Endothelial cell of umbilical vein (primary cell): ENCODE measurements around the gene RABEP2. TPM values are rescaled to one million over a fixed set of nuclear protein-coding genes. Genes with fewer than 3 reads are reported as not detected.

Source experiments
- BruUV-seq: library from RNA; stranded (reverse); fragments of 400-500 nt; replicated peaks from 2 replicates; lab custom pipeline; 2021; lab: Mats Ljungman, UMichigan
- CTCF ChIA-PET: fragments of 300-600, 350-600 bp; sonication (Branson Sonifier 250); formaldehyde crosslinking; loops from one replicate; lab custom pipeline; 2021; ENCODE audit warnings: antibody characterized with exemption, inconsistent platforms; lab: Charles Lee
- POLR2A ChIA-PET: fragments of 300-600, 350-600 bp; sonication (Branson Sonifier 250); formaldehyde crosslinking; loops from one replicate; lab custom pipeline; 2021; ENCODE audit warnings: antibody characterized with exemption, inconsistent platforms; lab: Charles Lee
- DNase-seq: peaks from one replicate; pipeline ENCODE4 v3.0.0-alpha.2; 2011; ENCODE audit warnings: low read depth, low spot score
- FAIRE-seq: peaks from 2 replicates; lab custom pipeline; 2011; peaks lifted over from hg19 to GRCh38; lab: Jason Lieb, UNC
- H2AFZ ChIP-seq: 2 replicates; pipeline ENCODE4 v1.6.0; 2012; ENCODE audit warnings: low read depth, low read length, control low read depth, inconsistent platforms
- H3K27ac ChIP-seq: 2 replicates; pipeline ENCODE4 v1.5.1; 2011; ENCODE audit warnings: low read depth, mild to moderate bottlenecking, control low read depth, low read length, moderate library complexity; ENCODE audit not compliant: insufficient read depth
- H3K27me3 ChIP-seq, 2 experiments: 2 replicates each; pipeline versions ENCODE4 v1.6.0 to v1.6.1; 2011; ENCODE audit warnings: low read length in 2 of 2, mixed read lengths in 1 of 2; ENCODE audit not compliant: control insufficient read depth in 2 of 2, insufficient read depth in 2 of 2
- H3K36me3 ChIP-seq, 2 experiments: 2 replicates in 1 of 2; 3 replicates in 1 of 2; pipeline ENCODE4 v1.5.1; 2011; ENCODE audit warnings: low read length in 2 of 2, mild to moderate bottlenecking in 1 of 2, moderate library complexity in 1 of 2; ENCODE audit not compliant: control insufficient read depth in 2 of 2, insufficient read depth in 2 of 2; ENCODE audit errors: extremely low read depth in 1 of 2
- H3K4me1 ChIP-seq: 3 replicates; pipeline ENCODE4 v1.5.1; 2011; ENCODE audit warnings: mild to moderate bottlenecking, low read length; ENCODE audit not compliant: control insufficient read depth, insufficient read depth; ENCODE audit errors: extremely low read depth
- H3K4me2 ChIP-seq: 2 replicates; pipeline ENCODE4 v1.6.1; 2011; ENCODE audit warnings: low read length, control low read depth, mixed read lengths; ENCODE audit not compliant: insufficient read depth
- H3K4me3 ChIP-seq, 3 experiments: fragments of 200-600 bp in 1 of 3; sonication (generic), shearing (Covaris generic) in 1 of 3; replicated peaks in 1 of 3; 2 replicates each; pipeline ENCODE4 v1.5.1; 2011 to 2016; ENCODE audit warnings: control low read depth in 3 of 3, low read length in 3 of 3, mild to moderate bottlenecking in 2 of 3, inconsistent platforms in 1 of 3, low read depth in 1 of 3, moderate library complexity in 1 of 3; ENCODE audit not compliant: insufficient read depth in 1 of 3
- H3K79me2 ChIP-seq: 2 replicates; pipeline ENCODE4 v1.6.0; 2012; ENCODE audit warnings: low read length, inconsistent platforms; ENCODE audit not compliant: control insufficient read depth, insufficient read depth
- H3K9ac ChIP-seq: replicated peaks from 2 replicates; pipeline ENCODE3; 2011; ENCODE audit warnings: low read length, control low read depth; ENCODE audit not compliant: insufficient read depth; ENCODE audit errors: extremely low read depth
- H3K9me1 ChIP-seq: replicated peaks from 3 replicates; pipeline ENCODE4 v1.6.0; 2011; ENCODE audit warnings: mild to moderate bottlenecking, low read length; ENCODE audit not compliant: control insufficient read depth, insufficient read depth; ENCODE audit errors: extremely low read depth
- H3K9me3 ChIP-seq: replicated peaks from 2 replicates; pipeline ENCODE4 v1.5.1; 2012; ENCODE audit warnings: low read length, inconsistent platforms; ENCODE audit not compliant: control insufficient read depth, insufficient read depth
- H4K20me1 ChIP-seq: replicated peaks from 2 replicates; pipeline ENCODE3; 2011; ENCODE audit warnings: mild to moderate bottlenecking, low read length; ENCODE audit not compliant: control insufficient read depth, insufficient read depth; ENCODE audit errors: extremely low read depth
- EZH2 ChIP-seq: IDR thresholded peaks from 2 replicates; pipeline ENCODE4 v1.6.1; 2012; ENCODE audit warnings: borderline replicate concordance, low read depth, mild to moderate bottlenecking, moderate library complexity, low read length, inconsistent platforms; ENCODE audit not compliant: severe bottlenecking
- FOS ChIP-seq: IDR thresholded peaks from 2 replicates; pipeline ENCODE4 v1.6.1; 2011; ENCODE audit warnings: mild to moderate bottlenecking, low read length, moderate library complexity, borderline replicate concordance; ENCODE audit not compliant: insufficient read depth
- GATA2 ChIP-seq: IDR thresholded peaks from 2 replicates; pipeline ENCODE4 v1.7.0; 2011; ENCODE audit warnings: low read depth, mild to moderate bottlenecking, moderate library complexity, mixed read lengths, low read length; ENCODE audit not compliant: insufficient read length, insufficient read depth
- JUN ChIP-seq: IDR thresholded peaks from 2 replicates; pipeline ENCODE4 v1.6.1; 2011; ENCODE audit warnings: borderline replicate concordance, low read depth; ENCODE audit not compliant: insufficient read length, insufficient read depth
- MYC ChIP-seq: IDR thresholded peaks from one replicate; pipeline ENCODE4 v1.6.1; 2011; ENCODE audit warnings: mild to moderate bottlenecking, low read depth, low read length
- POLR2A ChIP-seq: IDR thresholded peaks from 2 replicates; pipeline ENCODE4 v1.6.1; 2012; ENCODE audit warnings: low read depth, mild to moderate bottlenecking, control low read depth, low read length
- POLR2AphosphoS5 ChIP-seq: IDR thresholded peaks from 2 replicates; pipeline ENCODE4 v1.6.1; 2012; ENCODE audit warnings: low read depth, mild to moderate bottlenecking, control low read depth, low read length, moderate library complexity; ENCODE audit not compliant: insufficient read depth
- dilution Hi-C: fragments of 300-500 bp; cut with MboI; formaldehyde crosslinking; loops from one replicate; pipeline ENCODE4 v1.15.0; 2019; ENCODE audit warnings: low sequenced_read_pairs; ENCODE audit not compliant: extremely low pct_ligation_motif_present
- intact Hi-C: fragments of 100-400 bp; cut with micrococcal nuclease; formaldehyde crosslinking; loops from one replicate; pipeline ENCODE4 v1.10.0; 2022
- polyA plus RNA-seq, 4 experiments: library from polyadenylated mRNA; depleted of rRNA in 3 of 4; stranded (reverse) in 3 of 4; unstranded in 1 of 4; fragments of >200 nt; gene quantifications; 2 replicates each; pipeline versions ENCODE4 v1.2.1 to v1.2.3, GENCODE V29; 2011 to 2012; ENCODE audit warnings: missing spikeins in 1 of 4
- total RNA-seq: library from RNA; stranded (reverse); gene quantifications from 2 replicates; pipeline ENCODE4 v1.2.3, GENCODE V29; 2021
- TF ChIP-seq, protein P1 (sequence below), 2 donors: IDR thresholded peaks; 1 replicate in 1 of 2; 2 replicates in 1 of 2; pipeline ENCODE4 v1.5.1; 2011; ENCODE audit warnings: low read length in 2 of 2, mild to moderate bottlenecking in 2 of 2, moderate library complexity in 2 of 2, control low read depth in 1 of 2, inconsistent platforms in 1 of 2, low read depth in 1 of 2; ENCODE audit not compliant: insufficient read depth in 1 of 2; ENCODE audit errors: extremely low read depth in 1 of 2
- TF ChIP-seq, protein P2 (sequence below): IDR thresholded peaks from 2 replicates; pipeline ENCODE4 v1.6.1; 2011; ENCODE audit not compliant: insufficient read depth, insufficient read length

The RABEP2 gene
- total and polyA plus RNA-seq, 2 donors (not counting 3 experiments of a cell fraction or from before 2014, with no cell fraction given): 25.9 to 37.4 TPM

DNA sequence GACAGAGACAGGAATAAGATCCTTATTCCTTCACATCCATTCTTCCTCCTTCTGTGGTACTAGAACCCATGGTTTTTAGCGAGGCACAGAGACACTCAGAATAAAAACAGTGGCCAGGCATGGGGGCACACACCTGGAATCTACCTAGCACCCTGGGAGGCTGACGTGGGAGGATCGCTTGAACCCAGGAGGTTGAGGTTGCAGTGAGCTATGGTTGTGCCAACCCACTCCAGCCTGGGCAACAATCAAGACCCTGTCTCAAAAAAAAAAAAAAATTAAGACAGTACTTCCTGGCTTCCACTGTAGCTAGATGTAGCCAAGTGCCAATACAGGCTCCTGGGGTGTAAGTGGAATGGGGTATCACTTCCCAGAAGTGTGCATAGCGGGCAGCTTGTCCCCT is 42.1 kb upstream of the RABEP2 start:
- TF ChIP-seq JUN: no peak
- TF ChIP-seq EZH2: no peak
- TF ChIP-seq, protein P1, sequence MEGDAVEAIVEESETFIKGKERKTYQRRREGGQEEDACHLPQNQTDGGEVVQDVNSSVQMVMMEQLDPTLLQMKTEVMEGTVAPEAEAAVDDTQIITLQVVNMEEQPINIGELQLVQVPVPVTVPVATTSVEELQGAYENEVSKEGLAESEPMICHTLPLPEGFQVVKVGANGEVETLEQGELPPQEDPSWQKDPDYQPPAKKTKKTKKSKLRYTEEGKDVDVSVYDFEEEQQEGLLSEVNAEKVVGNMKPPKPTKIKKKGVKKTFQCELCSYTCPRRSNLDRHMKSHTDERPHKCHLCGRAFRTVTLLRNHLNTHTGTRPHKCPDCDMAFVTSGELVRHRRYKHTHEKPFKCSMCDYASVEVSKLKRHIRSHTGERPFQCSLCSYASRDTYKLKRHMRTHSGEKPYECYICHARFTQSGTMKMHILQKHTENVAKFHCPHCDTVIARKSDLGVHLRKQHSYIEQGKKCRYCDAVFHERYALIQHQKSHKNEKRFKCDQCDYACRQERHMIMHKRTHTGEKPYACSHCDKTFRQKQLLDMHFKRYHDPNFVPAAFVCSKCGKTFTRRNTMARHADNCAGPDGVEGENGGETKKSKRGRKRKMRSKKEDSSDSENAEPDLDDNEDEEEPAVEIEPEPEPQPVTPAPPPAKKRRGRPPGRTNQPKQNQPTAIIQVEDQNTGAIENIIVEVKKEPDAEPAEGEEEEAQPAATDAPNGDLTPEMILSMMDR (IDR thresholded peaks at IDR 0.05; ENCODE audit: extremely low read depth in 1 of 2, insufficient read depth in 1 of 2, low read depth in 1 of 2, low read length in 2 of 2): no peak
- no peak for TF ChIP-seq POLR2A
- TF ChIP-seq POLR2AphosphoS5: no peak
- TF ChIP-seq, protein P2, sequence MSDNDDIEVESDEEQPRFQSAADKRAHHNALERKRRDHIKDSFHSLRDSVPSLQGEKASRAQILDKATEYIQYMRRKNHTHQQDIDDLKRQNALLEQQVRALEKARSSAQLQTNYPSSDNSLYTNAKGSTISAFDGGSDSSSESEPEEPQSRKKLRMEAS: no peak
- TF ChIP-seq MYC: no peak
- no peak for TF ChIP-seq GATA2
- TF ChIP-seq FOS: no peak
- FAIRE-seq: no peak
- no peak overlapping the region for H3K9ac ChIP-seq
- H3K4me2 ChIP-seq: no peak overlapping the region
- ChIA-PET CTCF (no interaction called here), POLR2A (no interaction called here)
- no peak overlapping the region for H2AFZ ChIP-seq
- no peaks in the 10 kb centered on the region for H3K4me1 ChIP-seq
- BruUV-seq: no TSS peak
- no peaks in the 10 kb centered on the region for H3K27me3 ChIP-seq
- intact Hi-C loops: no loop called here
- no peaks in the 10 kb centered on the region for H3K9me3 ChIP-seq
- DNase-seq: no peak
- H3K79me2 ChIP-seq: no peaks in the 10 kb centered on the region
- dilution Hi-C loops: no loop called here
- H3K36me3 ChIP-seq: peaks cover 4 to 17% of the 10 kb centered on the region in 2 experiments
- H4K20me1 ChIP-seq: no peaks in the 10 kb centered on the region
- H3K9me1 ChIP-seq: no peaks in the 10 kb centered on the region
- no peak overlapping the region for H3K4me3 ChIP-seq
- H3K27ac ChIP-seq: no peak overlapping the region
